VCaP (cell line): ENCODE data around the gene BFSP2.

Experiments used
- H3K27ac ChIP-seq: fragments of 450-650 bp; 2 replicates; pipeline ENCODE4 v1.5.1; 2017
- TF ChIP-seq, protein P1 (sequence below): fragments of 450-650 bp; conservative IDR thresholded peaks from 2 replicates; pipeline ENCODE4 v1.5.1; 2017; ENCODE audit warnings: mild to moderate bottlenecking, moderate library complexity

The BFSP2 gene

DNA sequence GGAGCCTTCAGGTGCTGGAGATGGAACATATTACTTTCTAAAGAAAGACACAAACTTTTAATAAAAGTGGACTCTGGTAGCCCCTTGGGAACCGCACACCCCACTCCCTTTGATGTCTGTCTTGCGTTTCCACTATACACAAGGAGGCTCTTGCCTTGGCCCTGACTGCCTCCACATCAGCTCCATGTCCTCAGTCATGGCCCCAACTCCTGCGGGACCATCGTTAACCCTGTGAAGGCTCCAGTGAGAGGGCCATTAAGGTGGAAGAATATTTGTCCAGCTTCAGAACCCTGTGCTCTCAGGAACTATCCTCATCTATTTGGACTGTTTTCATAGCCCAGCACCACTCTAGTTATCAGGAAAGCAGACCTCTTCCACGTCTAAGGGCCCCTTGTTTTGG lies 16.1 kb upstream of the BFSP2 start:
- H3K27ac ChIP-seq: no peak overlapping the region
- TF ChIP-seq, protein P1, sequence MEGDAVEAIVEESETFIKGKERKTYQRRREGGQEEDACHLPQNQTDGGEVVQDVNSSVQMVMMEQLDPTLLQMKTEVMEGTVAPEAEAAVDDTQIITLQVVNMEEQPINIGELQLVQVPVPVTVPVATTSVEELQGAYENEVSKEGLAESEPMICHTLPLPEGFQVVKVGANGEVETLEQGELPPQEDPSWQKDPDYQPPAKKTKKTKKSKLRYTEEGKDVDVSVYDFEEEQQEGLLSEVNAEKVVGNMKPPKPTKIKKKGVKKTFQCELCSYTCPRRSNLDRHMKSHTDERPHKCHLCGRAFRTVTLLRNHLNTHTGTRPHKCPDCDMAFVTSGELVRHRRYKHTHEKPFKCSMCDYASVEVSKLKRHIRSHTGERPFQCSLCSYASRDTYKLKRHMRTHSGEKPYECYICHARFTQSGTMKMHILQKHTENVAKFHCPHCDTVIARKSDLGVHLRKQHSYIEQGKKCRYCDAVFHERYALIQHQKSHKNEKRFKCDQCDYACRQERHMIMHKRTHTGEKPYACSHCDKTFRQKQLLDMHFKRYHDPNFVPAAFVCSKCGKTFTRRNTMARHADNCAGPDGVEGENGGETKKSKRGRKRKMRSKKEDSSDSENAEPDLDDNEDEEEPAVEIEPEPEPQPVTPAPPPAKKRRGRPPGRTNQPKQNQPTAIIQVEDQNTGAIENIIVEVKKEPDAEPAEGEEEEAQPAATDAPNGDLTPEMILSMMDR: no peak

GRCh38 chr3:133384331-133385027 lies 15.4 kb upstream of the BFSP2 start:
- H3K27ac ChIP-seq: no peak overlapping the region
- TF ChIP-seq, protein P1: peak; percentile 95

DNA sequence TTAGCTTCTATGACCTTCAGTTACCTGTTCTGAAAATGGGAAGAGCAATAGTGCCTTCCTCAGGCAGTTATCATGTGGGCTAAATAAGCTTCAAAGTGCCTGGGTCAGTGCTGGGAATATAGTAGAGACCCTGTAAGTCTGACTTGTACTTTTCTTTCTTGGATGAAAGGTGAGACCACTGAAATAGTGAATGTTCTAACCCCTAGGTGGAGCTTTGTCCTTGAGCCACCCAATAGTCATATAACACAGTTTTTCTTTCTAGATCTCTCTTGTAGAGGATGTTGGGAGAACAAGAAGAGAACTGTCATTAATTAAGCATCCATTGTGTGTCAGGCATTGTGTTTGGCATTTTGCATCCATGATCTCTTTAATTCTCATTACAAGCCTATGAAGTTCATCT lies 13.0 kb upstream of the BFSP2 start:
- TF ChIP-seq, protein P1: no peak
- H3K27ac ChIP-seq: no peak overlapping the region

DNA sequence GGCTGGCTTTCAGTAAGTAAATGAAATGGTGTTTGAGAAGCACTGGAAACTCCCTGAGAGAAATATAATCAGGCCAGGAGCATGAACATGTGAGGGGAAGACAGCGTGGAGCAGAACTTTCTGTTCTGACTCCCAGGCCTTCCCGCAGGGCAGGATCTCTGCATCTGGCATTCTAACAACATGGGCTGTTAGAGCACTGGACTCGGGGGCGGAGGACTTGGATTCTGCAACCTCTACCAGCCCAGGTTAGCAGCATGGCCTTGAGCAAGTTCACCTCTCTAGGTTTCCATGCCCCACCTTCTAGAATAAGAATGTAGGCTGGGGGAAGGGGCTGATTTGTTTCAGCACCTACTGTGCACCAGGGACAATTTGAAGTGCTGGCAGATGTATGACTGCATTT lies 12.5 kb upstream of the BFSP2 start:
- no peak overlapping the region for H3K27ac ChIP-seq
- TF ChIP-seq, protein P1: no peak

DNA sequence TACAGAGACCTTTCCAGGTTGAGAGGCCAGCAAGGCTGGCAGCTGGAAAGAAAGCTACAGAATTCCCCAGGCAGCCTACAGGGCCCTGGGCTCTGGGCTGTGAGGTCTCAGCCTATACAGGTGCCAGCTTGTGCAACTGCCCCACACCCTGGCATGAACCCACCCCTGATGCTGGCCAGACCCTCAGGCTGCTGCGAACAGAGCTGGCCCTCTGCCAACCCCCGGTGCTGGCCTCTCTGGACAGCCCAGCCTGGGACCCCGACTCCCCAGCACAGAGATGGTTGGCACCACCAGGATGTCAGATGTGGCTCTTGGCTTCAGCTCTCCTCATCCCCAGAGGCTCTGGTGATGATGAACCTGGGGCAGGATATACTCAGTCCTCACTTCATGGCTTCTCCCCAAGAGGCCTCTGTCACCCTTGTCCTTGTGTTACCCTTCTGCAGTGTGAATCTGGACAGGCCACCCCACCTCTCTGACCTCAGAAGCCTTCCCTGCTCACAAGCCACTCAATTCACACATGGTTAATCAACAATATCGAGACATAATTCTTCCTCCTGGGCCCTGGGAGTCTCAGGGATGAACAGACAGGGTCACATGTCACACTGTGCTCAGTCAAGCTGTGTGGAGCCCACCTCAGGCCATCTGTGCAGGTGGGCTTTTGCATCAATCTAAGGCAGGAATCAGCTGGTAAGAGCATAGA lies 11.0 kb upstream of the BFSP2 start:
- H3K27ac ChIP-seq: no peak overlapping the region
- TF ChIP-seq, protein P1: no peak

DNA sequence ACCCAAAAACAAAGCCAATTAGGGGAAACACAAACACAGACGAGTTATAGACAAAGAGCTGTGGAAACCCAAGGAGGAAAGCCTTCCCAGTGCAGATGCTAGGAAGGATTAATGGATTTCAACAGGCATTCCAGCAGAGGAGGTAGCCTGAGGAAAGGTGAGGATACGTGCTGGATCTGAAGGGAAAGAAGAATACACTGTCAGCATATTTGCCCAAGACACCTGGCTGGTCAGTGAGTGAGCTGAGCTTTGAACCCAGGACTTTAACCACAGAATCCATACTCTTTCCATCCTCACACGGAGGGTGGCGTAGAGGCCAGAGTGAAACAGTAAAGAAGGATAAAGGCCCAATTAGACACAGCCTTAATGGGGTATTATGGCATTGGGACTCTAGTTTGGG lies 9.1 kb upstream of the BFSP2 start:
- TF ChIP-seq, protein P1: no peak
- H3K27ac ChIP-seq: no peak overlapping the region

- H3K27ac ChIP-seq: no peak overlapping the region
- TF ChIP-seq, protein P1: no peak
Observed at GRCh38 chr3:133393204-133393603, 6.7 kb upstream of the BFSP2 start.
